GM12873 (cell line): Measurements from ENCODE around the gene FLT1.

Source experiments
- TF ChIP-seq, protein P1 (sequence below): IDR thresholded peaks from 2 replicates; pipeline ENCODE4 v1.5.1; 2012; ENCODE audit warnings: low read depth, mild to moderate bottlenecking, moderate library complexity, low read length, control low read depth; ENCODE audit not compliant: insufficient read depth; ENCODE audit errors: missing control alignments

Gene FLT1

DNA sequence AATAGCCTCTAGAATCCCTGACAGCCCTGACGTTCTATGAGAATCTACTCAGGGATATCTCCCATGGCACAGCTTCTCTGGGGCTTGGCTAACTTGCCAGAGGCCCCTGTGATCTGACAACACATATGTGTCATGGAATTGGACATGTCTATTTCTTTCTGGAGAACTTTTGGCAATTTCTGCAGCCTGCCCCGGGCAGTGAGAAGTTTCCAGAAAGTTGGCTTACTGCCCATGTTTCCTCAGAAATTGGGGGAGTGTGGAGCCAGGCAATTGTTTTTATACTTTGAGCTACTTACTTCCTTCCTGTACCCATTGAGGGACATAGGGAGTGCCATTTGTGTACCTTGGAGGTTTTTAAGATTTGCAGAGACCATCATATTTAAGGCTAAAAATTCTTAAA is 98.9 kb downstream of the FLT1 start:
- TF ChIP-seq, protein P1, sequence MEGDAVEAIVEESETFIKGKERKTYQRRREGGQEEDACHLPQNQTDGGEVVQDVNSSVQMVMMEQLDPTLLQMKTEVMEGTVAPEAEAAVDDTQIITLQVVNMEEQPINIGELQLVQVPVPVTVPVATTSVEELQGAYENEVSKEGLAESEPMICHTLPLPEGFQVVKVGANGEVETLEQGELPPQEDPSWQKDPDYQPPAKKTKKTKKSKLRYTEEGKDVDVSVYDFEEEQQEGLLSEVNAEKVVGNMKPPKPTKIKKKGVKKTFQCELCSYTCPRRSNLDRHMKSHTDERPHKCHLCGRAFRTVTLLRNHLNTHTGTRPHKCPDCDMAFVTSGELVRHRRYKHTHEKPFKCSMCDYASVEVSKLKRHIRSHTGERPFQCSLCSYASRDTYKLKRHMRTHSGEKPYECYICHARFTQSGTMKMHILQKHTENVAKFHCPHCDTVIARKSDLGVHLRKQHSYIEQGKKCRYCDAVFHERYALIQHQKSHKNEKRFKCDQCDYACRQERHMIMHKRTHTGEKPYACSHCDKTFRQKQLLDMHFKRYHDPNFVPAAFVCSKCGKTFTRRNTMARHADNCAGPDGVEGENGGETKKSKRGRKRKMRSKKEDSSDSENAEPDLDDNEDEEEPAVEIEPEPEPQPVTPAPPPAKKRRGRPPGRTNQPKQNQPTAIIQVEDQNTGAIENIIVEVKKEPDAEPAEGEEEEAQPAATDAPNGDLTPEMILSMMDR: no peak

DNA sequence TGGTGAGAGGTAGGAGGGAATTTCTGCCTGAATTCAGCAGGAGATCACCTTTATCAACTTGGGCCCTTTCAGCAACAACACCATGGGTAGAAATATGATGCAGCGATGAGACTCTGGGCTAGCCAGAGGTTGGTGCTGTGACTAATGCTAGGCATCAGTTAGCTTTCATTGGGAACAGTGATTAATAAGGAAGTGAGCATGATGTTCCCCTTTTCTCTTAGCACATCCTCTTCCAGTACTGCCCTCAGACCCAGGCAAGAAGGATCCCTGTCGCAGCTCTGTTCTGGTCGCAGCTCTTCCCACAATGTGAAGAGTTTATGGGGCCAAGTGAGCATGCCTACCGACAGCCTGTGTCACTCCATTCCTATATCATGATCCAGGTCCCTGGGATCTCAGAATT is 100.5 kb downstream of the FLT1 start:
- TF ChIP-seq, protein P1: no peak

DNA sequence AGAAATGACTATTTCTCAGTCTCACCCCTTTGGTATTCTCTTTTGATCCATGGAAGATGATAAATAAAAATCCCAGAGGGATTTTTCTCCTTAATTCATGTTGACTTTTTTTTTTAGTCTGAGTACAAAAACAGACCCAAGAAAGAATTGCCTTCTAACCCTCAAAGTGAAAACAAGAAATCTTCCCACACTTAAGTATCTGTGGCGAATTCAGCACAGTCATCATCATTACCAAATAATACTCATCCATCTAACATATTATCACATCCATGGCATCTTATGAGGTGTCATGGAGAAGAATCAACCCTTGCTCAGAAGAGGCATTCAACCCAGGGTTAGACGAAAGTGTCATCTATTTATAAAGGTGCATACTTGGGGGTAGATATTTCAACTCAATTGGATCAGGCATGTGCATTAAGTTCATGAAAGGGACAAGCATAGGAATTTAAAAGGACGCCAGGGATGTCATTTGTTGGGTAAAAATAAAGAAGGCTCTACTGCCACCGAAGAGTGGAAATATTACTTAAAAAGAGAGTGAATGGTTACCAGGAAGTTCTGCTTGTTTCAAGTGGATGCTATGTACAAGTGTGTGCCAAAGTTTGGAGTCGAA is 101.9 kb downstream of the FLT1 start:
- TF ChIP-seq, protein P1: no peak

DNA sequence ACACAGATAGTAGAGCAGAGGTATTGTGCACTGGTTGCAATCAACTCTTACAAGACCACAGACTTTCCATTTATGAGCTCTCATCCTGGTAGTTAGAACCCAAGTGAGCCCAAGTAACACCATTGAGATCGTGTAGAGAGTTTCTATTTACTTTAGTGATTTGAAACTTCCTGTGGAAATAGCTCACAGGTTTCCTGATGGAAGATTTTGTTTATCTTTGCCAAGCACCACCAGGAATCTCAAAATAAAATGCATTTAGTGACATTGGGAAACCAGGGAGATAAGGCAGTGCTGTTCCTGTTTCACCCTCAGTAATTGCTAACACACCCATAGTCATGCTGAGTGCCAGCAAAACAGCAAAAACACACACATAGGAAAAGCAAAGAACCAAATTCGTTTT is 102.5 kb downstream of the FLT1 start:
- TF ChIP-seq, protein P1: no peak

DNA sequence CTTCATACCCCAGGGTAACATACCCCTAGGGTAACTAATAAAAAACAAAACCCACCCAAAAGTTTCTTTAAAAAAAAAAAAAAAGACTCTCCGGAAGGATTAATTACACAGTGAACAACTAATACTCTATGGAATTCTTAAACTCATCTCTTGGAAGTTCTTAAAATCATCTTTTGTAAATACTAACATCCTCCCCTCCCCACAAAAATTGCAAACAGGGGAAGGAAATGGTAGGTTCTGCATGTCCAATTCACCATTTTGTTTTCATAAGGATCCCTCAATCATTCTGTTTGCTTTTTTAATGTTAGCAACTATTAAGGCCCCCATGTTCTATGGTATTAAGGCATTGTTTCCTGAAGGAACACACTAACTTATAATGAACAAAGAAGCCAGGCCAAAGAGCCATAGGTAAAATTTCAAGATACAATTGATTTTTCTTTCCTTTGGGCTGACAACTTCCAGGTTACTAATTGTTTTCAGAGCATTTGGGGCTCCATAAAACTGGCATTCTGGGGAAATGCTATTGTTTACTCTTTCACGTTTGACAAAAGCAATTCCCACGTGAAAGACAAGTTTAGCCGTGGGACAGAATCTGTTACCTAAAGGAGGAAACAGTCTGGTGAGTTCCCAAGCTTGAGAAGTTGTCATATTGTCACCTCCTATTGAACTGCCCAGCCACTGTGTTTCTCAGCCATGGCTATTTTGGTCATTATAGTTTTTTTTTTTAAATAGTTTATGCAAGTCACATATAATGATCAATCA is 107.0 kb downstream of the FLT1 start:
- TF ChIP-seq, protein P1: no peak

DNA sequence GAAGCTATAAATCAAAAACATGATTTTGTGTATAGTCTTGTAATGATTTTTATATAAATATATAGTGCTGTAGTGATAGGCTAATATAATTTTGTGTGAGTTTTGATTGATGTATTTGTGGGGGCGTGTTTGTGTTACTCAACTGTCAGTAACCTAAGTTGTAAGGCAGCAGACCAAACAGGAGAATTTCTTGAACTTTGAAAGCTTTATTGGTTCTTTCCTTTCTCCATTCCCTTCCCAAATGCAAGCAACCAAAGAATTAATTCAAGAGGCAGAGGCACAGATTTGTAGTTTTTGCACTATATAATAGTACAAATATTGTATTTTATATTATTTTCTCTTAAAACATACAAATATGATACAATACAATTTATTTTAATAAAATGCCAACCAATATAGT is 109.6 kb downstream of the FLT1 start:
- TF ChIP-seq, protein P1: no peak

DNA sequence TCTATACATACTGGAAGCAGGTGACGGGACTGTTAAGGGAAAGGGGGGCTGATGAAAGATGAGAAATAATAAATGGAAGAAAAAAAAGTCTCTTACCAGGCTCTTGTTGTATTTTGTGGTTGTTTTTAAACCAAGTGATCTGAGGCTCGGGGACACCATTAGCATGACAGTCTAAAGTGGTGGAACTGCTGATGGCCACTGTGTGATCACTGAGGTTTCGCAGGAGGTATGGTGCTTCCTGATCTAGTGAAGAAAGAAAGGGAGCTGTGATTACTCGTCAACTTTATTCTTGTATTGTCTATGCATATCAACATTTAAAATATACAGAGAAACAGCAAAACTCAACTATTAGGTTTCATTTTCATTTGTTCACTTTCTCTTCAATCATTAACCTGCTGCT is 110.1 kb downstream of the FLT1 start:
- TF ChIP-seq, protein P1: no peak
